Gastrocnemius medialis (tissue), 4 donors: Measurements from ENCODE around the gene LRRC71.

Source experiments
- CTCF ChIP-seq, 5 experiments: fragments of 450-650 bp in 3 of 5; fragments of 200-600 bp in 2 of 5; sonication (generic) in 2 of 5; IDR thresholded peaks in 4 of 5; conservative IDR thresholded peaks in 1 of 5; 1 replicate in 4 of 5; 2 replicates in 1 of 5; pipeline ENCODE4 v1.5.1; 2016 to 2019; ENCODE audit warnings: antibody characterized with exemption in 5 of 5, mild to moderate bottlenecking in 3 of 5, moderate library complexity in 3 of 5
- POLR2A ChIP-seq, 2 donors: fragments of 450-650 bp; IDR thresholded peaks; one replicate each; pipeline ENCODE4 v1.6.1; 2017; ENCODE audit warnings: antibody characterized with exemption in 2 of 2, mild to moderate bottlenecking in 2 of 2, moderate library complexity in 2 of 2

DNA sequence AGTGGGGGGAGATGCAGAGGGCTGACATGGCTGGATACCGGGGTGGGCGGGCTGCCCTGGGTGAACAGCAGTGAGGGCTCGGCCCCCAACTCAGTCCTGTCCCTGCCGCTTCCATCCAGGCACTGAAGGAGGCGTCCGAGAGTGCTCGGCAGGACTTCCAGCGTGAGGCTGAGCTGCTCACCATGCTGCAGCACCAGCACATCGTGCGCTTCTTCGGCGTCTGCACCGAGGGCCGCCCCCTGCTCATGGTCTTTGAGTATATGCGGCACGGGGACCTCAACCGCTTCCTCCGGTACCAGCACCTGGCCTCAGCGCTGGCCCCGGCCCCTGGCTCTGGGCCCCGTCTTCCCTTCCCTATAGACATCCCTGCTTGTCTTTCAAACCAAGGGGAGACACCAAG lies 44.2 kb upstream of the LRRC71 start:
- TF ChIP-seq POLR2A (IDR thresholded peaks at IDR 0.05) (no peak), CTCF (IDR thresholded peaks at IDR 0.05 in 4 of 5, conservative IDR thresholded peaks at IDR 0.05 in 1 of 5) (no peak)
